ENCODE data around the gene TBCD. TPM values are rescaled to one million over a fixed set of nuclear protein-coding genes. Genes with fewer than 3 reads are reported as not detected.

Gene TBCD
- 100 to 1,000 TPM in 1 of 3 donors, 10 to 100 TPM in 2; 70.2 to 142 (median 99.7) TPM for polyA plus RNA-seq

DNA sequence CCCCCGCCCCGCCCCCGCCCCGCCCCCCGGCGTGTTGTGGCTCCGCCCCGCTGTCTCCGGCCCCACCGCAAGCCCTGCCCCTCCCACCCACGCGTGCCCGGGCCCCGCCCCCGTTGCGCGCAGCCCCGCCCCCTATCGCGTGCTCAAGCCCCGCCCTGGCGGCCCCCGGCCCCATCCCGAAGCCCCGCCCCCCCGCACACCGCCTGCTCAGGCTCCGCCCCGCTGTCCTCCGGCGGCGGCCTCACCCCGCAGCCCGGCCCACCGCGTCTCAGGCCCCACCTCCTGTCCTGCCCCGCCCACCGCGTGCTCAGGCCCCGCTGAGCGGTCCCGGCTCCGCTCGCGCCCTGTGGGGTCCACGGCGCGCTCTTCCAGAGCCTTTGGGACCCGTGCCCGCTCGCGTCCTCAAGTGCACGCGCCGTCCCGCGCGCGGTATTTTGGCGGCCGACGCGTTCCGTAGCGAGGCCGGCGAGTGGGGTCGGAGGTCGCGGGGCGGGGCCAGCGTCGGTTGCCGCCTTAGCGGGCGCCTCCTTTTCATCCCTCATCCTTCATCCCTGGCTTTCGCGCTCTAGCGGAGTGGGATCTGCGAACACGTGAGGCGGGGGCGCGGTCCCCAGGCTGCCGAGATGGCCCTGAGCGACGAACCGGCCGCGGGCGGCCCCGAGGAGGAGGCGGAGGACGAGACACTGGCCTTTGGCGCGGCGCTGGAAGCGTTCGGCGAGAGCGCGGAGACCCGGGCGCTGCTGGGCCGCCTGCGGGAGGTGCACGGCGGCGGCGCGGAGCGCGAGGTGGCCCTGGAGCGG, at the start of gene TBCD:
TSS of gene TBCD (plus strand) at position 495 of the 800 bp plus-strand sequence. CDS start at position 624, 129 bp downstream.
- peaks cover 0 to 5% (median 0%) of the 10 kb centered on the region in 3 donors for H3K36me3 Mint-ChIP-seq
- H3K4me1 Mint-ChIP-seq, result peaks cover 18 to 26% of the 10 kb centered on the region in 2 donors
- peaks cover 0 to 6% (median 3%) of the 10 kb centered on the region in 3 donors for H3K27me3 Mint-ChIP-seq (ENCODE audit: low read depth in 3 of 3)
- no peaks in the 10 kb centered on the region for H3K9me3 Mint-ChIP-seq
- peak within 1 kb of the TSS in 2 of 6 donors; percentile 69 to 74 for H3K27ac Mint-ChIP-seq
- peak within 1 kb of the TSS; percentile 73 to 84 (median 76) for H3K4me3 Mint-ChIP-seq
- peak; percentile 82 to 85 (median 84) for DNase-seq

- Mint-ChIP-seq H3K27ac (no peak overlapping the region), H3K4me1 (peaks cover 6 to 7% of the 10 kb centered on the region in 2 donors), H3K9me3 (no peaks in the 10 kb centered on the region), H3K4me3 (no peak overlapping the region), H3K36me3 (no peaks in the 10 kb centered on the region), H3K27me3 (ENCODE audit: low read depth in 3 of 3) (peaks cover 2 to 10% (median 3%) of the 10 kb centered on the region in 3 donors)
- no peak for DNase-seq
Measured at GRCh38 chr17:82702231-82702927, 49.5 kb upstream of the TBCD start.

DNA sequence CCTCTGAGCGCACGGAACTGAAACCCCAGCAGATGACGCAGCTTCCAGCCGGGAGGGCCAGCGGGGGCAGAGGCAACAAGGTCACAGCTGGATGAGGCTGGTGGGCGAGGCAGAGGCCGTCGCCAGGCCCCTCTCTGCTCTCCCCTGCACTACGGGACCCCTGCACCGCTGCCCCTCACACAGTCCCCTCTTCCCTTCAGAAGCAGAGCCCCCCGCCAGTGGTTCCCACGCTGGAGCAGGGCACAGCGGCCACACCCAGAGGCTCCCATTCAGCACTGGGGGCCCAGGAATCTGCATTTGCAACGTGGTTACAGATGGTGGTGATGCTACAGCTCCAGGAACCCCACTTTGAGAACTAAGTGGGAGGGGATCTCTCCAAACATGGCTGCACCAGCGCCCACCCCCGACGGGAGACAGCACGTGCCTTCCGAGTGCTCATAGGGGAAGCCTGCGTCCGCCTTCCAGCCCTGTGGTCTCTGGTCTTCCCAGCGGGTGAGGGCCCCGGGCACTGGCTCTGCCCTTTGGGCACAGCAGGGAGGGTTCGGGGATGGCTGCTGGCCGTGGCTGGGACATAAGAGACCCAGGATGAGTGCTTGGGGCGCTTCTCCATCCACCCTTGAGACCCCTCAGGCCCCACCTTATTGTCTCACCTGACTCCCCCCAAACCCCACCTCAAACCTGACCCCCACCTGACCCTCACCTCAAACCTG, 48.7 kb upstream of the TBCD start:
- peaks cover 2 to 10% (median 3%) of the 10 kb centered on the region in 3 donors for H3K27me3 Mint-ChIP-seq (ENCODE audit: low read depth in 3 of 3)
- H3K27ac Mint-ChIP-seq, result no peak overlapping the region
- no peak overlapping the region for H3K4me3 Mint-ChIP-seq
- no peaks in the 10 kb centered on the region for H3K9me3 Mint-ChIP-seq
- H3K4me1 Mint-ChIP-seq, result peaks cover 6 to 7% of the 10 kb centered on the region in 2 donors
- H3K36me3 Mint-ChIP-seq, result no peaks in the 10 kb centered on the region
- DNase-seq, result no peak

- Mint-ChIP-seq H3K36me3 (no peaks in the 10 kb centered on the region), H3K27ac (no peak overlapping the region), H3K27me3 (ENCODE audit: low read depth in 3 of 3) (peaks cover 1 to 7% (median 2%) of the 10 kb centered on the region in 3 donors), H3K4me3 (no peak overlapping the region), H3K9me3 (no peaks in the 10 kb centered on the region), H3K4me1 (peaks cover 4 to 5% of the 10 kb centered on the region in 2 donors)
- no peak for DNase-seq
Measured at GRCh38 chr17:82703935-82704865, 47.7 kb upstream of the TBCD start.

GRCh38 chr17:82704886-82705285, 47.0 kb upstream of the TBCD start:
- Mint-ChIP-seq H3K27me3 (ENCODE audit: low read depth in 3 of 3) (peaks cover 0 to 4% (median 2%) of the 10 kb centered on the region in 3 donors), H3K4me3 (no peak overlapping the region), H3K36me3 (no peaks in the 10 kb centered on the region), H3K27ac (no peak overlapping the region), H3K9me3 (no peaks in the 10 kb centered on the region), H3K4me1 (no peaks in the 10 kb centered on the region)
- DNase-seq, result no peak

- DNase-seq, result no peak
- no peak overlapping the region for H3K27ac Mint-ChIP-seq
- no peaks in the 10 kb centered on the region for H3K36me3 Mint-ChIP-seq
- H3K9me3 Mint-ChIP-seq, result no peaks in the 10 kb centered on the region
- peaks cover 0 to 4% (median 2%) of the 10 kb centered on the region in 3 donors for H3K27me3 Mint-ChIP-seq (ENCODE audit: low read depth in 3 of 3)
- H3K4me1 Mint-ChIP-seq, result no peaks in the 10 kb centered on the region
- H3K4me3 Mint-ChIP-seq, result no peak overlapping the region
Measured at GRCh38 chr17:82705756-82706155, 46.1 kb upstream of the TBCD start.

GRCh38 chr17:82709024-82709675, 42.7 kb upstream of the TBCD start:
- Mint-ChIP-seq H3K9me3 (no peaks in the 10 kb centered on the region), H3K36me3 (no peaks in the 10 kb centered on the region), H3K27ac (no peak overlapping the region), H3K4me1 (peaks cover 0 to 3% of the 10 kb centered on the region in 2 donors), H3K27me3 (ENCODE audit: low read depth in 3 of 3) (peaks cover 0 to 6% (median 0%) of the 10 kb centered on the region in 3 donors), H3K4me3 (no peak overlapping the region)
- DNase-seq, result no peak

GRCh38 chr17:82709676-82710498, 42.0 kb upstream of the TBCD start:
- H3K27me3 Mint-ChIP-seq (ENCODE audit: low read depth in 3 of 3), result peaks cover 0 to 6% (median 0%) of the 10 kb centered on the region in 3 donors
- no peaks in the 10 kb centered on the region for H3K36me3 Mint-ChIP-seq
- peaks cover 0 to 3% of the 10 kb centered on the region in 2 donors for H3K4me1 Mint-ChIP-seq
- no peak for DNase-seq
- H3K27ac Mint-ChIP-seq, result no peak overlapping the region
- H3K9me3 Mint-ChIP-seq, result no peaks in the 10 kb centered on the region
- no peak overlapping the region for H3K4me3 Mint-ChIP-seq

DNA sequence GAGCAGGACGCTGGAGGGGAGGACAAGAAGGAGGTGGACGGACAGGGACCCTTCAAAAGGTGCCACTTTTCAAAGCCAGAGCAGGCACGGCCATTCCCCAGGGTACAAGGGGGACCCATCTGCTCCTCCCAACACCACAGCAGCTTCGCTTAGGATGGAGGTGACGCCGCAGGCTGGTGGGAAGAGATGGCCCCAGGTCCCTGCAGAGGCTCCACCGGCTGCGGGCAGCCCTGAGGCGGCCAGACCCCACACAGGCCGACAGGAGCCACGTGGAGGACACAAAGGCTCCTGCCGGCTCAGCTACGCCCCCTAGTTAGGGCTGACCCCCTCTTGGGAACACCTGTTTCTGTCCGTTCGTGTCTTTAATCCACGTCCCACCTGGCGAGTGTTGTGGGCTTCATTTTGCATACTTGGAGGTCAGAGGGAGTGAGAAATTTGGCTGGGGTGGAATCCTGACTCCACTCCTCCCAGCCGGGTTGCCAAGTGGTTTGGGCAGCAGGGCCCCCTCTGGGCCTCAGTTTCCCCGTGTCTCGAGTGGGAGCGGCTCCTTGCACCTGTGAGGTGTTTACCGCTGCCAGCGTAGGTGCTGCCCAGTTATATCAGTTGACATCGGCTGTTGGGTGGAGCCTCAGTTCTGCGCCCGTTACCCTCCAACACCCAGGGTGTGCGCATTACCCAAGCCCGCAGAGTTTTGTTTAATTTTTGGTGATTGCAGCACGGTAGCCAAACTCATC, 41.2 kb upstream of the TBCD start:
- DNase-seq, result no peak
- no peaks in the 10 kb centered on the region for H3K9me3 Mint-ChIP-seq
- peaks cover 0 to 7% (median 0%) of the 10 kb centered on the region in 3 donors for H3K27me3 Mint-ChIP-seq (ENCODE audit: low read depth in 3 of 3)
- no peak overlapping the region for H3K4me3 Mint-ChIP-seq
- peaks cover 2 to 3% of the 10 kb centered on the region in 2 donors for H3K4me1 Mint-ChIP-seq
- H3K36me3 Mint-ChIP-seq, result no peaks in the 10 kb centered on the region
- no peak overlapping the region for H3K27ac Mint-ChIP-seq

GRCh38 chr17:82713071-82713723, 38.7 kb upstream of the TBCD start:
- Mint-ChIP-seq H3K9me3 (no peaks in the 10 kb centered on the region), H3K36me3 (peaks cover 0 to 5% (median 0%) of the 10 kb centered on the region in 3 donors), H3K4me1 (peaks cover 18 to 23% of the 10 kb centered on the region in 2 donors), H3K27me3 (ENCODE audit: low read depth in 3 of 3) (peaks cover 2 to 12% (median 3%) of the 10 kb centered on the region in 3 donors), H3K27ac (peak overlapping the region in 2 of 6 donors; percentile 53 to 77), H3K4me3 (peak overlapping the region in 3 of 5 donors; percentile 2 to 64 (median 30))
- DNase-seq, result no peak
